Endothelial cell of umbilical vein (primary cell): ENCODE data around the gene SDCBP2.

Source experiments
- CTCF ChIP-seq, 2 donors: IDR thresholded peaks; 1 replicate in 1 of 2; 2 replicates in 1 of 2; pipeline ENCODE4 v1.5.1; 2011; ENCODE audit warnings: low read length in 2 of 2, mild to moderate bottlenecking in 2 of 2, moderate library complexity in 2 of 2, control low read depth in 1 of 2, inconsistent platforms in 1 of 2, low read depth in 1 of 2; ENCODE audit not compliant: insufficient read depth in 1 of 2; ENCODE audit errors: extremely low read depth in 1 of 2
- POLR2A ChIP-seq: IDR thresholded peaks from 2 replicates; pipeline ENCODE4 v1.6.1; 2012; ENCODE audit warnings: low read depth, mild to moderate bottlenecking, control low read depth, low read length
- POLR2AphosphoS5 ChIP-seq: IDR thresholded peaks from 2 replicates; pipeline ENCODE4 v1.6.1; 2012; ENCODE audit warnings: low read depth, mild to moderate bottlenecking, control low read depth, low read length, moderate library complexity; ENCODE audit not compliant: insufficient read depth

GRCh38 chr20:1283522-1284510, 45.1 kb downstream of the SDCBP2 start:
- no peak for TF ChIP-seq POLR2AphosphoS5
- no peak for TF ChIP-seq POLR2A
- no peak for TF ChIP-seq CTCF (IDR thresholded peaks at IDR 0.05; ENCODE audit: extremely low read depth in 1 of 2, insufficient read depth in 1 of 2, low read depth in 1 of 2, low read length in 2 of 2)
